ENCODE measurements around the gene GRIA2.

GRCh38 chr4:157217708-157218107, 2.8 kb upstream of the GRIA2 start:
- TF ChIP-seq CTCF (IDR thresholded peaks at IDR 0.05) (peak in 1 of 4 experiments; percentile 16), POLR2AphosphoS5 (IDR thresholded peaks at IDR 0.05) (no peak), EP300 (IDR thresholded peaks at IDR 0.05) (no peak)

All from sigmoid colon (tissue), 4 donors.